Fibroblast of pulmonary artery (primary cell): ENCODE results near the gene DMTF1.
A peak's percentile ranks its signal among the peaks of the same experiment; 100 is the strongest.

Experiments
- DNase-seq: peaks from one replicate; pipeline ENCODE4 v3.0.0-alpha.2; 2010; ENCODE audit warnings: low read depth
- H3K4me3 ChIP-seq: replicated peaks from 2 replicates; pipeline ENCODE4 v1.5.1; 2011; ENCODE audit warnings: low read depth, mild to moderate bottlenecking, control low read depth, low read length, moderate library complexity
- CTCF ChIP-seq: IDR thresholded peaks from 2 replicates; pipeline ENCODE4 v1.5.1; 2011; ENCODE audit warnings: mild to moderate bottlenecking, control low read depth, low read length, inconsistent platforms; ENCODE audit errors: missing control alignments

Gene DMTF1

GRCh38 chr7:87215046-87215445 is 62.8 kb downstream of the DMTF1 start:
- H3K4me3 ChIP-seq, result no peak overlapping the region
- no peak for DNase-seq
- TF ChIP-seq CTCF, result no peak

GRCh38 chr7:87216701-87217508 is 64.7 kb downstream of the DMTF1 start:
- no peak overlapping the region for H3K4me3 ChIP-seq
- no peak for DNase-seq
- no peak for TF ChIP-seq CTCF

- TF ChIP-seq CTCF, result no peak
- peak overlapping the region; percentile 88 for H3K4me3 ChIP-seq
- no peak for DNase-seq
Measured at GRCh38 chr7:87217983-87218653, 65.9 kb downstream of the DMTF1 start.

GRCh38 chr7:87218796-87219544 is 66.7 kb downstream of the DMTF1 start:
- peak; percentile 72 for DNase-seq
- peak; percentile 17 for TF ChIP-seq CTCF
- peak overlapping the region; percentile 88 for H3K4me3 ChIP-seq

- peak within 1 kb of the TSS; percentile 88 for H3K4me3 ChIP-seq
- DNase-seq, result peak; percentile 73
- no peak for TF ChIP-seq CTCF
Measured at GRCh38 chr7:87219545-87220025, 67.3 kb downstream of the DMTF1 start, which contains the start of gene TMEM243. TMEM243 (minus strand) TSS chr7:87219732; CDS start chr7:87219503, 229 bp downstream.

- TF ChIP-seq CTCF, result no peak
- peak overlapping the region; percentile 88 for H3K4me3 ChIP-seq
- peak; percentile 74 for DNase-seq
Measured at GRCh38 chr7:87220026-87220733, 67.9 kb downstream of the DMTF1 start.
